Activated CD8-positive, alpha-beta T cell treated with anti-CD3 and anti-CD28 coated beads for 36 hours (primary cell): ENCODE measurements around the gene AGBL4. TPM values are rescaled to one million over a fixed set of nuclear protein-coding genes. Genes with fewer than 3 reads are reported as not detected.

Experiments used
- ATAC-seq: fragments of 200-7000 bp; cut with Tn5 transposase; one replicate; pipeline ENCODE4 v1.10.0; 2021; ENCODE audit warnings: mild to moderate bottlenecking, moderate library complexity
- CTCF ChIA-PET: fragments of 350-600 bp; sonication (Branson Sonifier 250); formaldehyde crosslinking; loops from one replicate; lab custom pipeline; 2021; ENCODE audit warnings: antibody characterized with exemption; lab: Charles Lee
- POLR2A ChIA-PET: fragments of 350-600 bp; sonication (Branson Sonifier 250); formaldehyde crosslinking; loops from one replicate; lab custom pipeline; 2021; ENCODE audit warnings: antibody characterized with exemption; lab: Charles Lee
- DNase-seq: peaks from one replicate; pipeline ENCODE4 v3.0.0-alpha.2; 2020
- H3K27ac Mint-ChIP-seq: one replicate; pipeline ENCODE4 v1.8.0; 2021; ENCODE audit warnings: mild to moderate bottlenecking, mixed read lengths
- H3K27me3 Mint-ChIP-seq: one replicate; pipeline ENCODE4 v1.8.0; 2021; ENCODE audit warnings: mixed read lengths
- H3K36me3 Mint-ChIP-seq: one replicate; pipeline ENCODE4 v1.8.0; 2021; ENCODE audit warnings: low read depth, mixed read lengths
- H3K4me1 Mint-ChIP-seq: one replicate; pipeline ENCODE4 v1.8.0; 2021; ENCODE audit warnings: low read depth, mixed read lengths
- H3K4me3 Mint-ChIP-seq: one replicate; pipeline ENCODE4 v1.8.0; 2021; ENCODE audit warnings: mild to moderate bottlenecking, moderate library complexity, mixed read lengths
- H3K9me3 Mint-ChIP-seq: one replicate; pipeline ENCODE4 v1.8.0; 2021; ENCODE audit warnings: mixed read lengths
- intact Hi-C: fragments of 100-400 bp; cut with micrococcal nuclease; formaldehyde crosslinking; loops from one replicate; pipeline ENCODE4 v1.10.0; 2022
- total RNA-seq, 2 experiments: library from RNA; stranded (reverse); gene quantifications; one replicate each; pipeline ENCODE4 v1.2.3, GENCODE V29; 2021
- TF ChIP-seq, protein P1 (sequence below): fragments of 200-600 bp; IDR thresholded peaks from one replicate; pipeline ENCODE4 v1.8.0; 2022; ENCODE audit warnings: antibody characterized with exemption, mild to moderate bottlenecking

AGBL4 gene
- total RNA-seq, 2 experiments from 2014 or later = 0.14 TPM; not detected in 1

DNA sequence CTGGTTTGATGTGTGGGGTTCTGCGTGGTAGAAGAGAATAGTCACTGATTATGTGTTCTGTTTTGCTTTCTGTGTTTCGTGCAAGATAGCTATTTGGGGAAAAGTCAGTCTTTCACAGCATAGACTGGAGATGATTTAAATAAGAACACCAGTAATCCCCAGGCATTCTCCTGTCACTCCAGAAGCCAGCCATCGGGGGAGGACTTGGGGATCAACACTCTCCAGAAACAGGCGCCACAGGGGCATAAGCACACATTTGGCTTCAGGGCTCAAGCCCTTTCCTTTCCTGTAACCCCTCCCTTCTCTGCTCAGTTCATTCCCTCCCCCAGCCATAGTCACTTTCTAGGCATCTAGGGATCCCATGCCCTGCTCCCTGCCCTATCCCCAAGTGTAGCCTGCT, 1149.8 kb downstream of the AGBL4 start:
- Mint-ChIP-seq H3K36me3 (no peaks in the 10 kb centered on the region), H3K27me3 (peaks cover 15% of the 10 kb centered on the region), H3K9me3 (no peaks in the 10 kb centered on the region), H3K4me1 (no peaks in the 10 kb centered on the region), H3K4me3 (no peak overlapping the region), H3K27ac (no peak overlapping the region)
- POLR2A ChIA-PET = no interaction called here
- intact Hi-C loops = no loop called here
- DNase-seq = no peak
- TF ChIP-seq, protein P1, sequence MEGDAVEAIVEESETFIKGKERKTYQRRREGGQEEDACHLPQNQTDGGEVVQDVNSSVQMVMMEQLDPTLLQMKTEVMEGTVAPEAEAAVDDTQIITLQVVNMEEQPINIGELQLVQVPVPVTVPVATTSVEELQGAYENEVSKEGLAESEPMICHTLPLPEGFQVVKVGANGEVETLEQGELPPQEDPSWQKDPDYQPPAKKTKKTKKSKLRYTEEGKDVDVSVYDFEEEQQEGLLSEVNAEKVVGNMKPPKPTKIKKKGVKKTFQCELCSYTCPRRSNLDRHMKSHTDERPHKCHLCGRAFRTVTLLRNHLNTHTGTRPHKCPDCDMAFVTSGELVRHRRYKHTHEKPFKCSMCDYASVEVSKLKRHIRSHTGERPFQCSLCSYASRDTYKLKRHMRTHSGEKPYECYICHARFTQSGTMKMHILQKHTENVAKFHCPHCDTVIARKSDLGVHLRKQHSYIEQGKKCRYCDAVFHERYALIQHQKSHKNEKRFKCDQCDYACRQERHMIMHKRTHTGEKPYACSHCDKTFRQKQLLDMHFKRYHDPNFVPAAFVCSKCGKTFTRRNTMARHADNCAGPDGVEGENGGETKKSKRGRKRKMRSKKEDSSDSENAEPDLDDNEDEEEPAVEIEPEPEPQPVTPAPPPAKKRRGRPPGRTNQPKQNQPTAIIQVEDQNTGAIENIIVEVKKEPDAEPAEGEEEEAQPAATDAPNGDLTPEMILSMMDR = no peak
- CTCF ChIA-PET = no interaction called here
- ATAC-seq = no peak

DNA sequence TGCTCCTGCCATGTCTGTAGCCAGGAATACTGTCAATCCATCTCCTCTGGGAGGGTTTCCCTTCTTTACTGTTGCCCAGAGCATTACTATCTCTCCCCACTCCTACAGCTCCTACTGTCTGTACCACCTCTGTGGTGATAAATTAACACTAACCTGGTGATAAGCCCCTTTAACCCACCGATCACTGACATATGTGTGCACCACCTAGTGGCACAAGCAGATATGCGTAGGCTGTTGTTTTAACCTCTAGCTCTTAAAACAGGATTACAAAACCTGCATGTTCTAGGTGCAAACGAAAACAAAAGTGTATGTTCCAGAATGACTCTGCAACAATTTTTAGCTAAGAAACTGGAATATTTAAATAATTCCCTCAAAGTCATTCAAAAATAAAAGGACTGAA, 1153.2 kb downstream of the AGBL4 start:
- DNase-seq (peak; percentile 47), ATAC-seq (peak; percentile 56)
- H3K36me3 Mint-ChIP-seq = no peaks in the 10 kb centered on the region
- no peak overlapping the region for H3K4me3 Mint-ChIP-seq
- ChIA-PET POLR2A (interaction anchor here (1.0 kb wide), 1 partner anchor 74 kb away, joined by 4 read pairs; no protein-coding TSS in a partner anchor), CTCF (interaction anchor here (1.0 to 1.5 kb wide), 2 partner anchors 193 to 297 kb away, joined by 3 to 17 read pairs; no protein-coding TSS in a partner anchor)
- intact Hi-C loops = no loop called here
- H3K9me3 Mint-ChIP-seq = no peaks in the 10 kb centered on the region
- H3K27ac Mint-ChIP-seq = no peak overlapping the region
- no peaks in the 10 kb centered on the region for H3K4me1 Mint-ChIP-seq
- TF ChIP-seq, protein P1 = peak; percentile 56
- H3K27me3 Mint-ChIP-seq = peaks cover 15% of the 10 kb centered on the region

DNA sequence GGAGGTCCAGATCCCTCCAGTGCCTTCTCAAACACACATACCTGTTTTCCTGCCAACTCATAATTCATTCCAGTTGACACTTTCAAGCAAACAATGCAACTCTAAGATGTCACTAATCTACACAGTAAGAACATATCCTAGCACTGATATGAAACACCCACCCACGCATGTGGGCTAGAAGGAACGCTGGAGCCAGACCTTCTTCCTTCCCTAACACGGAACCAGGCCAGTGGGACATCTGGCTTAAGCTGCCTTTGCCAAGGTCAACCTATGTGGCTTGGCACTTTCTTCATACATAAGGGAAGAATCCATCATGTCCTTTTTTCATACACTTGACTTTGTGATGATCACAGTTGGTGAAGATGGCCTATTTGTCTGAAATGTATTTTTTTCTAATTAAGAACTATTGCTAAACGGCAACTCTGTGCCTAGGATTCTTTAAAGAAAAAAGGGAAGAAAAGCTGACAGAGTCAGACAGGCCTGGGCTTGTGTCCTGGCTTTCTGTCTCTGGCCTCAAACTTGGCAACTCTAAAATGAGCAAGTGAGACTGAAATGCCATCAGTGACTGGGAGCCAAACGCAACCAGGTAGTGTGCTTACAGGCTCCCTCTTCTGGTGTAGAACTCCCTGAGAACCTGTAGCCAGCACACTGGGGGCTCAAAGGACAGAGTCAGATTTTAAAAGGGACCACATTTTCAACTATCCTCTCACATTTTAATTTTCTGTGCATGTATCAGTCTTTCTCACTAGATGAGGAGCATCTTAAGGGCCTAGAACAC, 1154.4 kb downstream of the AGBL4 start:
- no peaks in the 10 kb centered on the region for H3K9me3 Mint-ChIP-seq
- H3K36me3 Mint-ChIP-seq = no peaks in the 10 kb centered on the region
- intact Hi-C loops = no loop called here
- ChIA-PET POLR2A (no interaction called here), CTCF (no interaction called here)
- DNase-seq (no peak), ATAC-seq (no peak)
- TF ChIP-seq, protein P1 = no peak
- H3K27ac Mint-ChIP-seq = no peak overlapping the region
- no peaks in the 10 kb centered on the region for H3K4me1 Mint-ChIP-seq
- H3K27me3 Mint-ChIP-seq = peaks cover 12% of the 10 kb centered on the region
- no peak overlapping the region for H3K4me3 Mint-ChIP-seq

DNA sequence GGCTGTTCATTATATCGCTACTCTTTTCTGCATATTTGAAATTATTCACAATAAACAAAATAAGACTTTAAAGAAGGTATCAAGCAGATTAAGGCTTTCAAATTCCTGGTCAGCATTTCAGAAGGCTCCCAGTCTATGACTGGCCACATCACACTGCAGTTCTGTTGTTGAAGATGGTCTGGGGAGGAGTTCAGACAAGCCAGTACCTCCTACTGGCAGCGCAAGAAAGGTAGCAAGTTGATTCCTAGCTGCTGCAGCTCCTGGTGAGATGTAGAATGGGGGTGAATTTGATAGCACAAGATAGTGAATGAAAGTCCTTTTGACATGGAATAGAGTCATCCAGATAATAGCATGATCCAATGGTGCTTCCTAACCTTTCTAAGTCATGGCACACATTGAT, 1158.8 kb downstream of the AGBL4 start:
- no peak overlapping the region for H3K27ac Mint-ChIP-seq
- TF ChIP-seq, protein P1 = no peak
- intact Hi-C loops = no loop called here
- peaks cover 5% of the 10 kb centered on the region for H3K27me3 Mint-ChIP-seq
- ChIA-PET POLR2A (interaction anchor here (0.8 kb wide), 1 partner anchor 17 kb away, joined by 3 read pairs; no protein-coding TSS in a partner anchor), CTCF (no interaction called here)
- no peaks in the 10 kb centered on the region for H3K4me1 Mint-ChIP-seq
- H3K4me3 Mint-ChIP-seq = no peak overlapping the region
- no peaks in the 10 kb centered on the region for H3K9me3 Mint-ChIP-seq
- DNase-seq (no peak), ATAC-seq (no peak)
- H3K36me3 Mint-ChIP-seq = no peaks in the 10 kb centered on the region

DNA sequence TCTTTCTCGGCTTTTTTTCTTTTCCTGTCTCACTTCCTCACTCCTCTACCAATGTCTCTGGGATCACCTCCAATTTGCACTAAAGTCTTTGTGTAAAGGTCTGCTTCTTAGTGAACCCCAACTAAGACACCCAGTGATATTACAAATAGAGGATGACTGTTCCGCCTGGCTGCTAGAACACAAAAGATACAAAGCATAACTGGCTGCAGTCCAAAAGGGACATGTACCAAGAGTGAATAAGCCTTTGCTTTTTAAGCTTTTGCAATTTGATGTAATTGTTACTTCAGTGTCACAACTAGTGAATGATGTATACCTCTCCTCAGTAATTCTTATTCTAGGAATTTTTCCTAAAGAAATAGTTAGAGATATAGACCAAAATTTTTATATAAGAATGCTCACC, 1164.3 kb downstream of the AGBL4 start:
- TF ChIP-seq, protein P1 = no peak
- H3K36me3 Mint-ChIP-seq = no peaks in the 10 kb centered on the region
- no peaks in the 10 kb centered on the region for H3K4me1 Mint-ChIP-seq
- peaks cover 9% of the 10 kb centered on the region for H3K27me3 Mint-ChIP-seq
- CTCF ChIA-PET = no interaction called here
- no peak overlapping the region for H3K27ac Mint-ChIP-seq
- H3K4me3 Mint-ChIP-seq = no peak overlapping the region
- POLR2A ChIA-PET = no interaction called here
- no peak for ATAC-seq
- no peaks in the 10 kb centered on the region for H3K9me3 Mint-ChIP-seq
- intact Hi-C loops = no loop called here
- no peak for DNase-seq
